HCT116 (cell line): Measurements from ENCODE around the gene SNRPA1.

Source experiments
- CEBPB ChIP-seq: IDR thresholded peaks from 2 replicates; pipeline ENCODE4 v1.6.1; 2012; ENCODE audit warnings: low read depth
- POLR2AphosphoS5 ChIP-seq: IDR thresholded peaks from 2 replicates; pipeline ENCODE4 v1.6.1; 2011; ENCODE audit warnings: mild to moderate bottlenecking, low read depth, low read length, moderate library complexity
- REST ChIP-seq: IDR thresholded peaks from 2 replicates; pipeline ENCODE4 v1.6.1; 2012; ENCODE audit warnings: low read depth
- YY1 ChIP-seq: IDR thresholded peaks from 2 replicates; pipeline ENCODE4 v1.6.1; 2011; ENCODE audit warnings: low read length, low read depth, moderate library complexity, mild to moderate bottlenecking; ENCODE audit not compliant: insufficient replicate concordance; ENCODE audit errors: extremely low read depth
- TF ChIP-seq, protein P1 (sequence below), 3 experiments: fragments of 200-600 bp in 1 of 3; sonication (generic) in 1 of 3; IDR thresholded peaks in 2 of 3; conservative IDR thresholded peaks in 1 of 3; 2 replicates each; pipeline ENCODE4 v1.5.1; 2012 to 2017; ENCODE audit warnings: low read depth in 2 of 3, low read length in 2 of 3, antibody characterized with exemption in 1 of 3, borderline replicate concordance in 1 of 3, control low read depth in 1 of 3, mild to moderate bottlenecking in 1 of 3, mixed read lengths in 1 of 3, mixed run types in 1 of 3, moderate library complexity in 1 of 3; ENCODE audit not compliant: insufficient read depth in 1 of 3

DNA sequence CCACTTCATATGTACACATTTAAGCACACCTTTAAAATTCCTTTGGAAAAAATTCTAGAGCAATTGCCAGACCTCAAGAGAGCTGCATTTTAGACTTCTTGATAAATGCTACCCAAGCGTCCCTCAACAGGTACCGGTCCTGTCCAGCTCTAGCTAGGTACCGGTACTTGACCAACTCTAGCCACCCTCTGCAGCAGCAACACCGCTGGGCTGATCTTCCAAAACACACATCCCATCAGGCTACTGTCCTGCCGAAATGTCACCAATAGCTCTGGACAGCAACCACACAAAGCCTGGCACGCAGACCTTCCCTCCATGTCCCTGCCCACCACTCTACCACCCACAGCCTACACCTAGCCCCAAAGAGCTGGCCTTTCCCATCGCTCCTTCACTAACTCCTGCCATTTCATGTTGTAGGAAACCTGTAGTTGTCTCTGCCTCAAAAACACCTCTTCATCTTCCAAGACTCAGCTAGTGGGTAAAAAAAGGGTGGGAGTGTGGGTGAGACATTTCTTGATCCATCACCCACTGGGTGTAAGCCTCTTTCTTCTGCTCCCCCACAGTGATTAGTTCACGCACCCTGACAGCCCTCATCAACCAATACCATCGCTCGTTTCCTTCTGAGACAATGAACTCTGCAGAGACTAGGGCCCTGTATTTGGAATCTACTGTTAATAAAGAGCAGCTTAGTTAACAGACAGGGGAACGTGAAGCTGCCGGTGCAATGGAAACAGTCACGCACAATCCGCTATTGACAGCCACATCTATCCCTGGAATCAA, 50.0 kb downstream of the SNRPA1 start:
- TF ChIP-seq, protein P1, sequence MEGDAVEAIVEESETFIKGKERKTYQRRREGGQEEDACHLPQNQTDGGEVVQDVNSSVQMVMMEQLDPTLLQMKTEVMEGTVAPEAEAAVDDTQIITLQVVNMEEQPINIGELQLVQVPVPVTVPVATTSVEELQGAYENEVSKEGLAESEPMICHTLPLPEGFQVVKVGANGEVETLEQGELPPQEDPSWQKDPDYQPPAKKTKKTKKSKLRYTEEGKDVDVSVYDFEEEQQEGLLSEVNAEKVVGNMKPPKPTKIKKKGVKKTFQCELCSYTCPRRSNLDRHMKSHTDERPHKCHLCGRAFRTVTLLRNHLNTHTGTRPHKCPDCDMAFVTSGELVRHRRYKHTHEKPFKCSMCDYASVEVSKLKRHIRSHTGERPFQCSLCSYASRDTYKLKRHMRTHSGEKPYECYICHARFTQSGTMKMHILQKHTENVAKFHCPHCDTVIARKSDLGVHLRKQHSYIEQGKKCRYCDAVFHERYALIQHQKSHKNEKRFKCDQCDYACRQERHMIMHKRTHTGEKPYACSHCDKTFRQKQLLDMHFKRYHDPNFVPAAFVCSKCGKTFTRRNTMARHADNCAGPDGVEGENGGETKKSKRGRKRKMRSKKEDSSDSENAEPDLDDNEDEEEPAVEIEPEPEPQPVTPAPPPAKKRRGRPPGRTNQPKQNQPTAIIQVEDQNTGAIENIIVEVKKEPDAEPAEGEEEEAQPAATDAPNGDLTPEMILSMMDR (IDR thresholded peaks at IDR 0.05 in 2 of 3, conservative IDR thresholded peaks at IDR 0.05 in 1 of 3; ENCODE audit: borderline replicate concordance in 1 of 3, insufficient read depth in 1 of 3, low read depth in 2 of 3, low read length in 2 of 3): no peak
- TF ChIP-seq CEBPB (no peak), POLR2AphosphoS5 (no peak), REST (no peak), YY1 (no peak)
